HG02840 (cell line): ENCODE results near the gene MPC1.

Experiments used
- ATAC-seq: cut with Tn5 transposase; IDR thresholded peaks from one replicate; pipeline ENCODE4 v1.9.1; 2021; ENCODE audit warnings: mild to moderate bottlenecking, moderate library complexity, moderate number of reproducible peaks; ENCODE audit not compliant: unreplicated experiment, low FRiP score

The MPC1 gene

GRCh38 chr6:166382933-166383801 is at the start of gene MPC1:
Gene MPC1, minus strand, starts transcription at chr6:166382940. Its CDS starts 64 bp downstream, at chr6:166382876.
- ATAC-seq: peak; percentile 85

GRCh38 chr6:166430269-166430668 is 47.5 kb upstream of the MPC1 start:
- no peak for ATAC-seq

- no peak for ATAC-seq
Observed at GRCh38 chr6:166424431-166424830, 41.7 kb upstream of the MPC1 start.

GRCh38 chr6:166423781-166424180 is 41.0 kb upstream of the MPC1 start:
- no peak for ATAC-seq

- ATAC-seq: no peak
Observed at GRCh38 chr6:166423051-166423745, 40.5 kb upstream of the MPC1 start.

- ATAC-seq: no peak
Observed at GRCh38 chr6:166422201-166422940, 39.6 kb upstream of the MPC1 start.

- no peak for ATAC-seq
Observed at GRCh38 chr6:166420351-166420750, 37.6 kb upstream of the MPC1 start.

GRCh38 chr6:166419717-166420116 is 37.0 kb upstream of the MPC1 start:
- ATAC-seq: peak; percentile 14

GRCh38 chr6:166419286-166419685 is 36.5 kb upstream of the MPC1 start:
- peak; percentile 87 for ATAC-seq

GRCh38 chr6:166418691-166419143 is 36.0 kb upstream of the MPC1 start:
- ATAC-seq: no peak

GRCh38 chr6:166417285-166417691 is 34.5 kb upstream of the MPC1 start:
- no peak for ATAC-seq

- no peak for ATAC-seq
Observed at GRCh38 chr6:166415833-166416347, 33.1 kb upstream of the MPC1 start.

GRCh38 chr6:166415306-166415705 is 32.6 kb upstream of the MPC1 start:
- no peak for ATAC-seq

- no peak for ATAC-seq
Observed at GRCh38 chr6:166413491-166413951, 30.8 kb upstream of the MPC1 start.

GRCh38 chr6:166412911-166413384 is 30.2 kb upstream of the MPC1 start:
- no peak for ATAC-seq

- no peak for ATAC-seq
Observed at GRCh38 chr6:166412156-166412910, 29.6 kb upstream of the MPC1 start.

- no peak for ATAC-seq
Observed at GRCh38 chr6:166411721-166412151, 29.0 kb upstream of the MPC1 start.

- ATAC-seq: no peak
Observed at GRCh38 chr6:166411271-166411670, 28.5 kb upstream of the MPC1 start.

GRCh38 chr6:166410426-166410935 is 27.7 kb upstream of the MPC1 start:
- ATAC-seq: no peak
